Suppressor macrophage (primary cell): ENCODE results near the gene HSDL2.
A peak's percentile ranks its signal among the peaks of the same experiment; 100 is the strongest.
"Not testable (repeated sequence)": the region's sequence is repeated elsewhere in the genome, so short reads cannot be mapped to it uniquely, and the experiment has no call there.

Source experiments
- DNase-seq, 4 experiments: peaks; one replicate each; pipeline ENCODE4 v3.0.0-alpha.2; 2020 to 2022
- total RNA-seq, 17 experiments: gene quantifications; one replicate each; lab custom pipeline; 2026; ENCODE audit warnings: mixed read lengths in 6 of 17, inconsistent platforms in 3 of 17; lab: John Stamatoyannopoulos, UW

The HSDL2 gene
- 16.4 to 51.5 (median 27.4) reads per million in 17 experiments for total RNA-seq

DNA sequence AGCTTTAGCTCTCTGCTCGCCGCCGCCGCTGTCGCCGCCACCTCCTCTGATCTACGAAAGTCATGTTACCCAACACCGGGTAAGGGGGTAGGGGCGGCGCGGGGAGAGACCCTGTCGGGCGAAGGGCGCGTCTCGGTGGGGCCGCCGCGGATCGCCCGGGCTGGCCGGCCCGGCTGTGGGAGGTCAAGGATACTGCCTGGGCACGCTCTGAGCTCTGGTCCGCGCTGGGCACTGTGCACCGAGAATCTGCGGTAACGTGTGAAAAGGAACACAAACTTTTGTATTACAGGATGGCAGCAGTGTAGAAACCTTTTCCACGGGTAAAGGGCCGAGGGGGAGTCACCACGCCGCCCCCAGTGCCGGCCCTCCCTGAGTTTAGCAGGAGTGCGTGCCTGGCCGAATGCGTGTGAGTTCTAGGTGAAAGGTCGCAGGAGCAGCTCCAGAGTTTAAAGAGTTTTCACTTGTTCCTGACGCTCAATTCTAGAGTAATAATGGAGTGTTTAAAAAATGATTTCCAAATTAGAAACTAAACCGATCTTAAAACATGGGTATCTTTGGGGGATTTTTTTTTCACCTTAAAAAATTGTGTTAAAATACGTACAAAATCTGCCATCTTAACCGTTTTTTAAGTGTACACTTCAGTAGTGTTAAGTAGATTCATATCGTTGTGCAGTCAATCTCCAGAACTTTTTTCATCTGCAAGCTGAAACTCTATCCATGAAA, at the start of gene HSDL2:
Gene HSDL2 (plus strand): TSS at position 7 of the 723 bp plus-strand sequence. CDS start 56 bp downstream, at position 63.
- peak in 3 of 4 experiments; percentile 46 to 61 (median 54) for DNase-seq

DNA sequence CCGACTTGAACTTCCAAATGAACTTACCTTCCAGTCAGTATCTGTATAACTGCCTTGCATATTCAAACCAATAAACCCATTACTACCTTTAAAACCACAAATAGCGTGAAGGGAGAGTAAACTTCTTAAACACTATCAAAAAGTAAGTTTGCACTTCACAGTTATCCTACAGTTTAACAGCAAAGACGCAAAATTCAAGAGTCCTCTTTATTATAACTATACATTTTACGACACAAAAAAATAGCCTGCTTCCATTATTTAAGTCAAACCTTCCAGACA, 48.3 kb upstream of the HSDL2 start:
- DNase-seq: no peak

DNA sequence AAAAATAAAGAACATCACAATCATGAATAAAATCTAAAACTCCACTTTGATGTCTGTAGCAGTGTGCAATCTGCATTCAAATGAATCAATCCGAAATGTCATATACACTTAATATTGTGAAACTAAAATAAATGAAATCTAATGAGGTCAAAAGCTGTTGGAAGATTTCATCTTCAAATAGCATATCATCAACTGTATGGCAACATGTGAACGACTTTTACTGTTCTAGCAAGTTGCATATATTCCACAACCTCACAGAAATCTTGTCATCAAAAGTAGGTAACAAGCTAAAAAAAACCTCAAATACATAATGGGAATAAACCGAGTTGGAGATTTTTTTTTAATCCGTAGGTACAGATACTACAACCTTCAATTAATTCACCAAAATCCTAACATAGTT, 47.7 kb upstream of the HSDL2 start:
- DNase-seq: peak in 2 of 4 experiments; percentile 14 to 41

DNA sequence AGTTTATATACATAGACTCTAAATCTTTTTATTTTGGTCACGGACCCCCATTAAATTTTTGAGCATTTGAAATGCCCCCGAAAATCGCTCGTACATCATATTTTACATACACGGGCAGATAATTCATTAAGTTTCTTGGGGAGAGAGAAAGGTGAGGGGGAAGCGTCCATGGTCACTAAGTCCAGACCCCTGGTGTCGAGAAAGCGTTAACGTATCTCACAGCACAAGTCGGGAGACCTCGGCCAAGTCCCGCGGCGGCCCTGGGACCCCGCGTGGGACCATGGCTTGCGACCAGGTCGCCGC, 47.3 kb upstream of the HSDL2 start:
- no peak for DNase-seq

DNA sequence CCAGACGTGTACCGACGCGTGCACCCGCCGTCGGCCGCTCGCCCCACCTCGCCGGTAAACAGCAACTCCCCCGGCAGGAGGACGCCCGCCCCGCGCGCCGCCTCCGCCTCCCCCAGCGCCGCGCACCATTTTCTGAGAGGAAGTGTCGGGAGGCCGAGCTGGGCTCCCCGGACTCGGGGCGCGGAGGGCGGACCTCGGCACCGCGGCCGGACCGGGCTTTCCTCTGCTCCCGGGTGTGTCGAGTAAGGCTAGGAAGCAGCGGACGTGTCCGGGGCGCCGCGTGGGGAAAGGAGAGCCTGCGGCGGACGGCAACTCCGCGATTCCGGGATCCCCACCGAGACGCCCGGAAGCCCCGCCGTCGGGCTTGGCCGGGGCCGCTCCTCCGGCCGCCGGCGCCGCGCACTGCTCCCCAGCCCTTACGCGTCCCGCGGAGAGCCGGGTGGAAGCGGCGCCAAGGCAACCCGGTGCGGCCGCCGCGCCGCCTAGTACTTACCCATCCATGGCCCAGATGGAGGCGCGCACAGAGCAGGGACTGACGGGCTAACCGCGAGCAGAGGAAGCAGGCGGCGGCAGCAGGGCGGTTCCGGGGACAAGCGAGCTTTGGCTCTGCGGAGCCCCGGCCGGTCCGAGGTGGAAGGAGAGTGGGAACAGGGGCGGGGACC, 46.8 kb upstream of the HSDL2 start, which contains the start of gene PTBP3:
Gene PTBP3 (minus strand): TSS at position 643 of the 662 bp plus-strand sequence. CDS start 35,754 bp downstream, outside the sequence.
- peak; percentile 70 to 89 (median 78) for DNase-seq

DNA sequence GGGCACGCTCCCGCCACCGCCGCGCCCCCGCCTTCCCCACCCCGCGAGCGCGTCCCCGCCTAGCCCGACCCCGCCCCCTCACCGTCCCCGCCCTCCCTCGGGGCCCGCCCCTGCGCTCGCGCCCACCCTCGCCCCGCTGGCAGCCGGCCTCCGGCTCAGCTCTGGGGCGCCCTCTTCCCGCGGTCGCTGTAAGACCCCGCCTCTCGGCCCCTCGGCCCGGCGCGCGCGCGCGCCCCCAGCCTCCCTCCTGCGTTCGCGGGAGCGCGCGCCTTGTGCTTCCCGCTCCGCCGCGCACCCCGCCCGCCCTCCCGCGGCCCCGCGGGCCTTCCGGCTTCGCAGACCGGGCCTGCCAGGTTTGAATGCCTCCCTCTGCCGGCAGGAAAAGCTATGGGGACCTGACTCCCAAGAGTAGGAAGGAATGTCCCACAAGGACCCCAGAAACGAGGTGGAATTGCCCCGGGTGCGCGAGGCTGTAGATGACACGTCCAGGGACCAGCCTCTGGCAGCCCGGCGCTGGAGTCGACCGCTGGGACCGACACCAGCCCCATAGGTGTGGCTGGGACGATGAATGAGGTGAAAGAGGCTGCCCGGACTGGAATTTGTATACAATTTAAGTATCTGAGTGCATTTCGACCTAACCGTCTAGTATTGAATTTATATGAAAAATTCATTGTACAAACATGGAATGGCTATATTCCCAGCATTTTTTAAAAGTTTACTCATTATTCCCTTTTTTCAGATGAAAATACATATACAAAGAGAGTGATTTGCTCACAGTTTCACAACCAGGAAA, 46.1 kb upstream of the HSDL2 start:
- DNase-seq: peak; percentile 97 to 100 (median 98)

DNA sequence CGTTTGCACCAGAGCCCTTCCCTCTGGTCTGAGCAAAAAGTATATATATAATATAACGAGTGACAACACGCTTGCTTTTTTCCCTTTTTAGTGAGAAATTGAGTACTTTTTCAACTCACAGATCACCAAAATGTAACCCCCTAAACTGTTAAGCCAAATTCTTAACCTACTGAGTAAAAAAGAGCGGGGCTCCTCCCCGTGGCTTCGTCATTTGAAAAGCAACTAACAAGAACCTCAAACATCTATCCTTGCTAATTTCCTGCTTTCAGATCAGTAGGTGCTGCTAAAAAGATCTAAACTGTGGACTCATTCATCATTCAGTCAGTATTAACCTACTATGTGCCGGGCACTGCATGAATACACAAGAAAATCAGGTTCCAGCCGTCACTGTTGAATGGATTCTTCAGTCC, 45.5 kb upstream of the HSDL2 start:
- DNase-seq: peak; percentile 35 to 59 (median 53)

DNA sequence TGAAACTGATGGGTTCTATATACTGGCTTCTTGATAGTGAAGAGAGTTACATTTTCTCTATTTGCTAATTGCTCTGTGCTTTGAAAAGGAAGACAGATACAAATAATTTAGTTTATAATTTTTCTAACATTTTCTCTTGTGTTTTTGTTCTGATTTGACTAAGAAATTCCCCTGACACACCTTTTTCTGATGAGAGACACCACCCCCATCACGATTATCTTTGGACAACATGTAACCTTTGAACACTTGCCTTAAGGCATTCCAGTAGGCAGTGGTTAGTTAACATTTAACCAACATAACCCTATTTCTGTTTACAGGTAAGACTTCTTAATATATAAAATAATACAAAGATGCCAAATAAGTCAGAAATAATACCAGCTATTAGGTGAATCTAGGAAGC, 42.4 kb upstream of the HSDL2 start:
- DNase-seq: no peak

DNA sequence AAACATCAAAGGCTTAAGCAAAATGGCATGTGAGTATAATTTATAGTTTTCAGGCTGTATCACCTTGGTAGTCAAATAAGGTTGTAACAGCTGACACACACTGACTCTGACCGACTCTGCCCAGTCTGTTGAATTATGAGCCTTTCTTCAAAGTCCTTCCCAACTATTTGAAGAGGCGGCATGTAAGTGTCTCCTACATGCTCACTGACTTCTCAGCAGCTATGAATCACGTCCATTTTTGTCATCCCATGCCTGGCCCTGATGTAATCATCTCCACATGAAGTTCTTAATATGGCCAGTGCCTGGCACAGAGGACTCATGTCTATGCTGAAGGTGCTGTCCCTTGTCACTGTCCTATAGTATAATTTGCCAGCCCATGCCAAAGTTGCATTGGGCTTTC, 41.3 kb upstream of the HSDL2 start:
- peak; percentile 63 to 82 (median 68) for DNase-seq

DNA sequence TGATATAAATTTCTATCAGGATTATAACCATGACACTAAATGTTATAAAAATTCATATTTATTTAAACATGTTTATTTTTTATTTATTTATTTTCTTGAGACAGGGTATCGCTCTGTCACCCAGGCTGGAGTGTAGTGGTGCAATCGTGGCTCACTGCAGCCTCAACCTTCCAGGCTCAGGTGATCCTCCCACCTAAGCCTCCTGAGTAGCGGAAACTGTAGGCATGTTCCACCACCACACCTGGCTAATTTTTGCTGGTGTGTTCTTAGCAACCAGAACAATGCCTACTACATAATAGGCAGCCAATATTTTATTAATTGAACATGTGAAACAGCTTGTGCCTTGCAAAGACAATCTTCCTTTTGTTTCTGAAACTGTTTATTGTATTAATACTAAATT, 40.0 kb upstream of the HSDL2 start:
- DNase-seq: no peak

DNA sequence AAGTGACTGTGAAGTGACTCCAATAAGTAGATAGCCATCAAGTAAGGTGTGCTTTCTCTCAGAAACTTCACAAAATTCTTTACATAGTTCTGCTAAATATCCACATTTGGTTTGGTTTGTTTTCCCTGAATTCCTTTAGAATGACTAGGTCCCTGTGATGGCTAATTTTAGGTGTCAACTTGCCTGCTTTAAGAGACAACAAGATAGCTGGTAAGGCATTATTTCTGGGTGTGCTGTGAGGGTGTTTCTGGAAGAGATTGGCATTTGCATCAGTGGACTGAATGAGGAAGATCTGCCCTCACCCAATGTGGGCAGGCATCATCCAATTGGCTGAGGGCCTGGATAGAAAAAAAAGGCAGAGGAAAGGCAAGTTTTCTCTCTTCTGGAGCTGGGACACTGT, 38.2 kb upstream of the HSDL2 start:
- DNase-seq: peak; percentile 17 to 50 (median 47)

DNA sequence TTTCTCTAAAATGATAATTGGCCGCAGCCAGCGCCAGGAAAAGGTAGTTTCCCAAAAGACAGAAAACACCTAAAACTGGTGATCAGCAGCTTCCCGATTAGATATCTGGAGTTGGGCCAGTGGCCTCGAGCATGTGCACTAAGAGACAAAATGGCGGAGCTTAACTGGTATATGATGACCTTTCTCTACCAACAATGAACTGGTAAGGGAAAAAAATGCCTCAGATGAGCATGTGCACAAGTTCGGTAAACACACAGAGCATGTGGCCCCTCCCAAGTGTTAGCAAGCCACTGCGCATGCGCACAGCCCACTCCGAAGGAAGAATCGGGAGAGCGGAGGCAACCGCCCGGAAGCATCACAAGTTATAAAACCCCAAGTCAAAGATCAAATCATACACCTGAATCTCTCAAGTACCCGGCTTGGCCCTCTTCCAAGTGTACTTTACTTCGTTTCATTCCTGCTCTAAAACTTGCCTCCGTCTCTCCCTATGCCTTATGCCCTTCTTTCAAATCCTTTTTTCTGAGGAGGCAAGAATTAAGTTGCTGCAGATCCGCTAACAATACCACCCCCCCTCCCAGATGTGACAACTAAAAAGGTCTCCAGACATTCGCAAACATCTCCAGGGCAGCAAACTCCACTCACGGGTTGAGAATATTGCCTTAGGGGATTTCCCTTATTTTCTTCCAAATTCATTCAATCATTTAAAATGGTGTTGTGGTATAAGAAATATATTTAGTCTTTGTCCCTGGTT, 31.5 kb upstream of the HSDL2 start:
- DNase-seq: peak; percentile 80 to 87 (median 84)

DNA sequence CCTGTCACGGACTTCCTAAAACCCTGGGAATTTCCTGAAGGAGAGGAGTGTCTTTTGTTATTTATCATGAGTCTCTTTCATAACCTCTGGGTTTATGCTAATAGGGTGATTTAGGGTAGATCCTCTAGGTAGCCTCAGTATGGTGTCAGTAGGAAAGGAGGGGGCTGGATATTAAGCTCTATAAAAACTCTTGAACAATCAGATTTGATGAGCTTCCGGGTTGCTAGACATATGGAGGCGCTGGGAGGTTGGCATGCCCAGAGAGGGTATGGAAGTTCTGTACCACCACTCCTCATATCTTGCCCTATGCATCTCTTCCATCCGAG, 30.9 kb upstream of the HSDL2 start:
- no peak for DNase-seq

DNA sequence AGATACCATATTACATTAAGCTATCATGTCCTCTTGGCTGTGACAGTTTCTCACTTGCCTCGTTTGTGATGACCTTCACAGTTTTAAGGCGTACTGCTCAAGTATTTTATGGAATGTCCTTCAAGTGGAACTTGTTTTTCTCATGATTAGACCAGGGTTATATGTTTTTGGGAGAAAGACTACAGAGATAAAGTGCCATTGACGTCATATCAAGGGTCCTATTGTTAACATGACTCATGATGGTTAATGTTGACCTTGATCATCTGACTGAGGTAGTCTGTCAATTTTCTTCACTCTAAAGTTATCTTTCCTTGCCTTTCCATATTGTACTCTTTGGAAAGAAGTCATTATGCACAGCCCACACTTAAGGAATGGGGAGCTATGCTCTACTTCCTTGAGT, 28.7 kb upstream of the HSDL2 start:
- DNase-seq: no peak

DNA sequence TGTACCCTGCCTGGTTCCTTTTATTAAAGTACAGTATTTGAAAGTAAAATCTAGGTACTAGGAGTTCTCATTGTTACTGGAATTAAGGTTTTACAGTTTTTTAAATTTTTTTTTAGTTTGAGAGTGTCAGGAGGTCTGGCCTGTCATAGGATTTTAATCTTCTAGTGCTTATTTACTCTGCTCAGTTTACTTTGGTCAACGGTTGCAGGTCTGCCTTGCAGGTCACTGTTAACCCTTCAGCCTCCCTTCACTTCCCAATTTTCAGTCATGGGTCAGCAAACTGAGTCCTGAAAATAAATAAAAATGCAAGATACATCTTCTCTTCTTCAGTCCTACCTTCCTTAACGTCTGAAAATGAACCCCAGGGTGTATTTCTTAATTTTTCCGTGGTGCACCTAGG, 27.7 kb upstream of the HSDL2 start:
- no peak for DNase-seq

DNA sequence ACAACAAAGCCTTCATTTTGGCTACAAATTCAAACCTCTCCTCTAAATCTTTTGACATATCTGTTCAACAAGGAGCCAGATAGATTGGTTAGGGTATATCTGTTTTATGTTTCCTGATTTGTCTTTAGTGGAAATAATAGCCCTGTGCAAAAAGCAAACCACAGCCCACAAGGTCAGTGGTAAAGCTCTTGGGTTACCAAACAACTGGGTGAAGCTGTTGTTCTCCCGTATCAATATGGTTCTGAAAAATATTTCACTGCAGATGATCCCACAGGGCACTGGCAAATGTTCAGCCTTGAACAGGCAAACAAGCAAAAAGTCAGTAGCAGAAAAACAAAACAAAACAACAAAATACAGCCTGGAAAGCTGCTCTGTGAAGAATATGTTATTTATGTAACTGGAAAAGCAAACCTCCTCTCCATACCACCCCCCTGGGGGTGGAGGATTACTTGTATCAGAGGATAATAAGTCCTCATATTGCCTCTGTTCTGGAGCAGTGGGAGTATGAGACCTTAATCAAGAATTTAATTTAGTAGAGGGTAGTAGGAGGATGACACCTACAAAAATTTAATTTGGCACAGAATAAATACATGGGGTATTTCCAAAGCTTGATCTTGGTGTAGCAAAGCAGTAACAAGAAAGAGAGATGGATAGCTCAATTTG, 25.7 kb upstream of the HSDL2 start:
- no peak for DNase-seq

DNA sequence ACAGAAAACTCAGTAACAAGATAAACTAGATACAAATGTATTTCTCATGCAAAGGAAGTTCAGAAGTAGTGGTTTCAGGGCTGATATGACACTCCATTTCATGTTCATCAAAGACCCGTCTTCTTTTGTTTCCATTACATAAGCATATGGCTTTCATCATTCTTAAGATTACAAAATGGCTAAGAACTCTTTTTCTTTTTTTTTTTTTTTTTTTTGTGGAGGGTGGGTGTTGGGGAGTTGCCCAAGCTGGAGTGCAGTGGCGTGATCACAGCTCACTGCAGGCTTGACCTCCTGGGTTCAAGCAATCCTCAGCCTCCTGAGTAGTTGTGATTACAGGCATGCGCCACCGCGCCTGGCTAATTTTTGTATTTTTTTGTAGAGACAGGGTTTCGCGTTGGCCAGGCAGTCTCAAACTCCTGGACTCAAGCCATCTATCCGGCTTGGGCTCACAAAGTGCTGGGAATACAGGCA, 24.4 kb upstream of the HSDL2 start:
- peak in 2 of 4 experiments; percentile 20 to 33 for DNase-seq

DNA sequence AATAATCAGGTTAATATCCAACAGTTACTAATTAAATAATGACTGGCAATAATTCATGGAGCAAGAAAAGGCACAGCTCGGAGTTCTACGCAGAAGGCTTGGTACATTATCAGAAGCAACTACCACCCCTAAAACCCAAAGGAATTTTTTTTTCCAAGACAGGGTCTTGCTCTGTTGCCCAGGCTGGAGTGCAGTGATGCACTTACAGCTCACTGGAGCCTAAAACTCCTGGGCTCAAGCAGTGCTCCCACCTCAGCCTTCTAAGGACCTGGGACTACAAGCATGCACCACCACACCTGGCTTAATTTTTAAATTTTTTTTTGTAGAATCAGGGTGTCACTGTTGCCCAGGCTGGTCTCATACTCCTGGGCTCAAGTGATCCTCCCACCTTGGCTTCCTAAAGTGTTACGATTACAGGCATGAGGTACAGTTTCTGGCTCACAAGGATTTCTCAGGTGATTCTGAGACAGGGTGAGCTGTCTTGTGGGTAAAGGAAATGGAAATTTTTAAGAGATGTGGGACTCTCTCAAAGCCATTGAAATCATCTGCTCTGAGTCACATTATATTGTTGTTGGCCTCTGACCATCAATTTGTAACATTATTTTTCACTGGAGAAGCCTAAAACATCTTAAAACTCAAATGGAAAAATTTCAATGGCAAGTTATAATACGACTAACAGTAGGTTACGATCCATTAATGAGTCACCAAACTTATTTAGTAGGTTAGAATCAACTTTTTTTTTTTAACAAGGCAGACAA, 19.7 kb upstream of the HSDL2 start:
- DNase-seq: no peak

DNA sequence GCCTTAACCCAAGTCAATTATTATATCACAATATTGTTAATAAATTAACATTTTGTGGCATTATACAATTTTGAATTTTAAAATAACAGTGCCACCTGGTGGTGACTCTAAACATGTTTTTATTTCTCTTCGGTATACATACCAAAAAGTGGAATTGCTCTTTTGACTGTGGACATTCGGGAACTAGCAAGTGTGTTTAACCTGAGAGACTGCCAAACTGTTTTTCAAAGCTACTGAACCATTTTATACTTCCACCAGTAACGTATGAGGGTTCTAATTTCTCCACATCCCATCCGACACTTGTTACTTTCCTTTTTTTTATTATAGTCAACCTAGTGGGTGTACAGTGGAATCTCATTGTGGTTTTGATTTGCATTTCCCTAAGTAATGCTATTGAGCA, 18.3 kb upstream of the HSDL2 start:
- DNase-seq: peak; percentile 17 to 79 (median 73)

DNA sequence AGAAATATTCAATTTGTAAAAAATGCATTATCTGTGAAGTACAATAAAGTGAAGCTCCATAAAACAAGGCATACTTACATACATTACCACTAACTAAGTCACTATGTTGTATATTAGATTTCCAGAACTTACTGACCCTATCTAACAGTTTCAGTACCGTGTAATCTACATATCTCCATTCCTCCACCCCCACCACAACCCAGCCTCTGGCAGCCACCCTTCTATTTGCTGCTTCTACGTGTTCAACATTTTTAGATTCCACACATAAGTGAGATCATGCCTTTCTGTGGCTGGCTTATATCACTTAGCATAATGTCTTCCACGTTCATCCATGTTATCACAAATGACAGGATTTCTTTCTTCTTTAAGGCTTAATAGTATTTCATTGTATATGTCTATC, 15.1 kb upstream of the HSDL2 start:
- no peak for DNase-seq

DNA sequence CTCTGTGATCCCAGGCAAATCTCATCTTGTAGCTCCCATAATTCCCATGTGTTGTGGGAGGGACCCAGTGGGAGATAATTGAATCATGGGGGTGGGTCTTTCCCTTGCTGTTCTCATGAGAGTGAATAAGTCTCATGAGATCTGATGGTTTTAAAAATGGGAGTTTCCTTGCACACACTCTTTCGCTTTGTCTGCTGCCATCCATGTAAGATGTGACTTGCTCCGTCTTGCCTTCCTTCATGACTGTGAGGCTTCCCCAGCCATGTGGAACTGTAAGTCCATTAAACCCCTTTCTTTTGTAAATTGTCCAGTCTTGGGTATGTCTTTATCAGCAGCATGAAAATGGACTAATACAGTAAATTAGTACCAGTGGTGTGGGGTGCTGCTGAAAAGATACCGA, 14.7 kb upstream of the HSDL2 start:
- DNase-seq: not testable (repeated sequence)

DNA sequence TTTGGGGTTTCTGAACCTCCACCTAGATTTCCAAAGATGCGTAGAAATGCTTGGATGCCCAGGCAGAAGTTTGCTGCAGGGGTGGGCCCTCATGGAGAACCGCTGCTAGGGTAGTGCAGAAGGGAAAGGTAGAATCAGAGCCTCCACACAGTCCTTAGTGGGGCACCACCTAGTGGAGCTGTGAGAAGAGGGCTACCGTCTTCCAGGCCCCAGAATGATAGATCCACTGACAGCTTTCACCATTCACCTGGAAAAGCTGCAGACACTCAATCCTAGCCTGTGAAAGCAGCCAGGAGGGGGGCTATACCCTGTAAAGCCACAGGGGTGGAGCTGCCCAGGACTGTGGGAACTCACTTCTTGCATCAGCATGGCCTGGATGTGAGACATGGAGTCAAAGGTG, 13.3 kb upstream of the HSDL2 start:
- DNase-seq: no peak
